ENCODE data around the gene GPR42. TPM values are rescaled to one million over a fixed set of nuclear protein-coding genes. Genes with fewer than 3 reads are reported as not detected.

Gene GPR42
- total RNA-seq = not detected

DNA sequence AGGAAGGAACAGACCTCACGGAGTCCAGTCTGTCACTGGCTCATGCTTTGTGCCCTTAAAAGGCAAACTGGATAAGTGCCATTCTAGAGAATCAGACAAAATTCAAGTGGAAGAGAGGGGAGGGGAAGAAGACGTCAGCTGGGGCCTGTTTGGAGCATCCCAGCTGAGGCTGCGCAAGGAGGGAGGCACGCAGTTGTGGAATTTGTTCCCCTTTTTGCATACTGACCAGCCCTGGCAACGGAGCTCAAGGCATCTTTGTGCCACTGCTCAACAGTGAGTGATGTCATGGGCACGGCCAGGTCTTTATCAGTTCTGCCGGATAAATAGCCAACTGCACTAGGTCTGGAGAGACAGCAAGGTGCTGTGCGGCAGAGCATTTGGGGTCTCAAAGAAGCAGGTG, at the start of gene GPR42:
GPR42 (plus strand) TSS at position 347 of the 400 bp plus-strand sequence. CDS start 292 bp downstream, outside the sequence.
- DNase-seq (ENCODE audit: low spot score) = no peak

- no peak for DNase-seq (ENCODE audit: low spot score)
Measured at GRCh38 chr19:35321291-35321690, 49.6 kb upstream of the GPR42 start.

DNA sequence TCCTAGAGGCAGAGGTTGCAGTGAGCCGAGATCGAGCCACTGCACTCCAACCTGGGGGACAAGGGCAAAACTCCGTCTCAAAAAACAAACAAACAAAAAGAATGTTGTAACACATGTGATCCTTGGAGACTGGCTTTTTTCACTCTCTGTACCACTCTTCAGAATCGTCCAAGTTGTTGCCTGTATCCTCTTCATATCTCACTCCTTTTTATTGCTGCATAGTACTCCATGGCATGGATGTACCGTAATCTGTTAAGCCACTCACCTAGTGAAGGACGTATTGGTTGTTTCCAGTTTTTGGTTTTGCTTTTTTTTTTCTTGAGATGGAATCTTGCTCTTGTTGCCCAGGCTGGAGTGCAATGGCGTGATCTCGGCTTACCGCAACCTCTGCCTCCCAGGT, 48.9 kb upstream of the GPR42 start:
- DNase-seq (ENCODE audit: low spot score) = no peak

GRCh38 chr19:35327642-35328041, 43.2 kb upstream of the GPR42 start:
- DNase-seq (ENCODE audit: low spot score) = no peak

DNA sequence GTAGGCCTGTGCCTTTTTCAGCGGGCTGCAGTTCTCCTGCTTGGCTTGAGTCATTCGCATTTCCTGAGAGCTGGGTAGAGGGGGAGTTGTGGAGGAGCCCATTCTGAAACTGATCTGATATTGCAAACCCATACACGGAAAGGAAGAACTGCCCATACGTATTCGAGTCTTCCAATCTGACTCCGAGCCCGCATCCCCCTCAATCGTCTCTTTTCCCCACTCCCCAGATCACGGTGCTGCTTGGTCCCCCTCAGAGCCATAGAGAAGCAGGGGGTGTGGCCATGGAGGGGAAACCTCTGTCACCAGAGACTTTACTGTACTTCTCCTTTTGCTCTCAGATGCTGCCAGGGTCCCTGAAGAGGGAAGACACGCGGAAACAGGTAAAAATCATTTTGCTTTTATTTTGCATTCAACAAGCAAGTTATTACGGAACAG, 42.0 kb upstream of the GPR42 start, which contains the start of gene CD22:
CD22 (plus strand) TSS at position 337 of the 435 bp plus-strand sequence. CDS start 2,854 bp downstream, outside the sequence.
- DNase-seq (ENCODE audit: low spot score) = no peak

DNA sequence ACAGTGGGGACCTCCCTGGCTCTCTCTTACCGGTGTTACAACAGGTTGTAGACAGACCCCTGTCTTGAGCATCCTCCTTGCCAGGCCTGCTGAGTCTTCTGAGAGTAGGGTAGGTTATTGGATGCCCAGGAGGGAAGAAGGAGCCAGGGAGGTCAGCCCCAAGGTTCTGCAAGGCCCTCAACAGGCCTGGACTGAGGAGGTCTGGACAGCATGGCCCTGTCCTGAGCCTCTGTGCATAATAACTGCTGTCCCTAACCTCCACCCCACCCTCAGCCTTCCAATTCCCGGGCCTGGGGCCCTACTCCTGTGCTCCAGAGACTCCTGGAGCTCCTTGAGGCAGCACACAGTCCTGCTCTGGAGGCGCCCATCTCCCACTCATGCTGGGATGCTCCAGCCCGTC, 41.5 kb upstream of the GPR42 start:
- no peak for DNase-seq (ENCODE audit: low spot score)

DNA sequence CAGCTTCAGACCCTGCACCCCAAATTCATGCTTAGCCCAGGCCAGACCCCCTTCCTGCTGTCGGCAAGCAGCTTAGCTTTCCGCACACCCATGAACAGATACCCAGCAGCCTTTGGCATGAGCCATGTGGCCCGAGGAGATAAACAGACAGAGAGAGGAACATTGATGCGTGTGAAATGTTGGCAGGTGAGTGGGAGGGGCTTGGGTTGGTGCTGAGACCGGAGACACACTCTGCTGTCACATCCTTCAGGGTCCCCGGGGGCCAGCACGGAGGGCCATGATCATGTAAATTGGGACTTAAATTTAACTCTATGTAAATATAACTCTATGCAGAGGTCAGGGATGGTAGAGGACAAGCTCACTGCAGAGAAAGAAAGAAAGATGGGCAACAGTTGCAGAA, 40.4 kb upstream of the GPR42 start:
- DNase-seq (ENCODE audit: low spot score) = no peak

DNA sequence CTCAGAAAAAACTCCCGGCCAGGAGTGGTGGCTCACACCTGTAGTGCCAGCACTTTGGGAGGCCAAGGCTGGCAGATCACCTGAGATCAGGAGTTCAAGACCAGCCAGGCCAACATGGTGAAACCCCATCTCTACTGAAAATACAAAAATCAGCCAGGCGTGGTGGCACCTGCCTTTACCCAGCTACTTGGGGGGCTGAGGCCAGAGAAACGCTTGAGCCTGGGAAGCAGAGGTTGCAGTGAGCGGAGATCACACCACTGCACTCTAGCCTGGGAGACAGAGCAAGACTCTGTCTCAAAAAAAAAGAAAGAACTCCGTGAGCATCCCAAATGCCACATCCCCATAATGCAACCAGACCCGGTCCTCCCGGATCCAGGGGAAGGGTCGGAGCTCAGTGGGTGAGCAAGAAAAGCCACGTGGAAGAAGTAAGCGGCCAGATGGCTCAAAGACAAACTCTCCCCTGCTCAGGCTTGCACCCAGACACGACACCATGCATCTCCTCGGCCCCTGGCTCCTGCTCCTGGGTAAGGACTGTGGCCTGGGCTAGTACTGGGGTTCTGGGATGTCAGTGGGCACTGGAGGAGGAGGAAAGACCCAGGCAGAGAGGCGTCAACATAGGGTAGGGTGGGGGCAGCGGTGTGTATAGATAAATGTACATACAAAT, 39.2 kb upstream of the GPR42 start:
- no peak for DNase-seq (ENCODE audit: low spot score)

DNA sequence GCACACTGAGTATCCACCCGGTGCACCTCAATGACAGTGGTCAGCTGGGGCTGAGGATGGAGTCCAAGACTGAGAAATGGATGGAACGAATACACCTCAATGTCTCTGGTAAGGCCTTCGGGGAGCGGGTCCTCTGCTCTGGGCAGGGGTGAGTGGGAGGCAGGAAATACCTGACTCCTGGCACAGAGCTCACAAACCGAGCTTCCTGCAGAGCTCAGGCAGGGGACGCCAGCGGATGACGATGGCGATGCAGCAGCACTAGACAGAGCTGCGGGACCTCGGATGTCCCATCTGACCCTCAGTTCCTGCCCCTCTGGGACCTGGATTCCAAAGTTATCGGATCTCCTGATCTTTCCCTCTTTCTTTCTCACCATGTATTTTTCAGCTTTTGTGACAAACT, 38.1 kb upstream of the GPR42 start:
- DNase-seq (ENCODE audit: low spot score) = no peak

- no peak for DNase-seq (ENCODE audit: low spot score)
Measured at GRCh38 chr19:35334144-35334753, 36.6 kb upstream of the GPR42 start.

- no peak for DNase-seq (ENCODE audit: low spot score)
Measured at GRCh38 chr19:35336166-35336955, 34.5 kb upstream of the GPR42 start.

- DNase-seq (ENCODE audit: low spot score) = no peak
Measured at GRCh38 chr19:35337097-35337983, 33.5 kb upstream of the GPR42 start.

GRCh38 chr19:35337984-35338296, 32.9 kb upstream of the GPR42 start:
- DNase-seq (ENCODE audit: low spot score) = no peak

GRCh38 chr19:35340431-35340830, 30.4 kb upstream of the GPR42 start:
- DNase-seq (ENCODE audit: low spot score) = no peak

GRCh38 chr19:35341006-35341405, 29.9 kb upstream of the GPR42 start:
- no peak for DNase-seq (ENCODE audit: low spot score)

- DNase-seq (ENCODE audit: low spot score) = no peak
Measured at GRCh38 chr19:35341565-35342225, 29.2 kb upstream of the GPR42 start.

GRCh38 chr19:35342430-35342829, 28.4 kb upstream of the GPR42 start:
- no peak for DNase-seq (ENCODE audit: low spot score)

GRCh38 chr19:35344511-35345031, 26.3 kb upstream of the GPR42 start:
- DNase-seq (ENCODE audit: low spot score) = no peak

DNA sequence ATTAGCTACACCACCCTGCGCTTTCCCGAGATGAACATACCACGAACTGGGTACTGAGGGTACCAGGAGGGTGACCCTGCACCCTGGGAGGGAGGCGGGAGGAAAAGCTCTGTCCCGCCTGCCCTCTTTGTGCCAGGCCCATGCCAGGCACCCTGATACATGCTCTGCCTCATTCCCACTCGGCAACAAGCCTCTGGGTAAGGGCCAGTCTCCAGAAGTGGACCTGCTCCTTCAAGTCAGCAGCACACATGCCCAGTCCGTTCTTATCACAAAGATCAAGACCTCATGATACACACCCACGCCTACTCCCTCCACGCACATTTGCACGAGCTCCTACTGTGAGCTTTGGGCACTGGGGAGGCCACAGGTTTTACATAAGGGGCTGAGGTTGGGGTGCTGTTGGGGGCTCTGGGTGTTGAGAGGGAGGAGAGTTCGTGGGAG, 25.2 kb upstream of the GPR42 start:
- DNase-seq (ENCODE audit: low spot score) = no peak

DNA sequence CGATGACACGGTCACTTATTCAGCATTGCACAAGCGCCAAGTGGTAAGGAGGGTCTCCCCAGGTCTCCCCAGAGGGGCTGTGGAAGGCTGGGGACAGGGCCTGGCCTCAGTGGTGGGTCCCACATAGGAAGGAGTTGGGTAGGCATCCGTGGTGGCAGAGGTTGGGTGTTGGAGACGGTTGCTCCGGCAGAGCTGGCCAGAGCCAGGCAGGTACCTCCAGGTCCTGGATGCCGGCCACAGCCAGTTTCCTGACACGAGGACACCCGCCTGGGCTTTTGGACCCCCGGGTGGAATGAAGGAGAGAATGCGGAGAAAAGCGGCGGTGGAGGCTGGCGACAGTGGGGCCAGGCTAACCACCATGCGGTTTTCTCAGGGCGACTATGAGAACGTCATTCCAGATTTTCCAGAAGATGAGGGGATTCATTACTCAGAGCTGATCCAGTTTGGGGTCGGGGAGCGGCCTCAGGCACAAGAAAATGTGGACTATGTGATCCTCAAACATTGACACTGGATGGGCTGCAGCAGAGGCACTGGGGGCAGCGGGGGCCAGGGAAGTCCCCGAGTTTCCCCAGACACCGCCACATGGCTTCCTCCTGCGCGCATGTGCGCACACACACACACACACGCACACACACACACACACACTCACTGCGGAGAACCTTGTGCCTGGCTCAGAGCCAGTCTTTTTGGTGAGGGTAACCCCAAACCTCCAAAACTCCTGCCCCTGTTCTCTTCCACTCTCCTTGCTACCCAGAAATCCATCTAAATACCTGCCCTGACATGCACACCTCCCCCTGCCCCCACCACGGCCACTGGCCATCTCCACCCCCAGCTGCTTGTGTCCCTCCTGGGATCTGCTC, 24.4 kb upstream of the GPR42 start:
- no peak for DNase-seq (ENCODE audit: low spot score)
